HG02840 (cell line): ENCODE measurements around the gene P2RX6.
"Not testable (repeated sequence)": the region's sequence is repeated elsewhere in the genome, so short reads cannot be mapped to it uniquely, and the experiment has no call there.

Experiments
- ATAC-seq: cut with Tn5 transposase; IDR thresholded peaks from one replicate; pipeline ENCODE4 v1.9.1; 2021; ENCODE audit warnings: mild to moderate bottlenecking, moderate library complexity, moderate number of reproducible peaks; ENCODE audit not compliant: unreplicated experiment, low FRiP score

P2RX6 gene

DNA sequence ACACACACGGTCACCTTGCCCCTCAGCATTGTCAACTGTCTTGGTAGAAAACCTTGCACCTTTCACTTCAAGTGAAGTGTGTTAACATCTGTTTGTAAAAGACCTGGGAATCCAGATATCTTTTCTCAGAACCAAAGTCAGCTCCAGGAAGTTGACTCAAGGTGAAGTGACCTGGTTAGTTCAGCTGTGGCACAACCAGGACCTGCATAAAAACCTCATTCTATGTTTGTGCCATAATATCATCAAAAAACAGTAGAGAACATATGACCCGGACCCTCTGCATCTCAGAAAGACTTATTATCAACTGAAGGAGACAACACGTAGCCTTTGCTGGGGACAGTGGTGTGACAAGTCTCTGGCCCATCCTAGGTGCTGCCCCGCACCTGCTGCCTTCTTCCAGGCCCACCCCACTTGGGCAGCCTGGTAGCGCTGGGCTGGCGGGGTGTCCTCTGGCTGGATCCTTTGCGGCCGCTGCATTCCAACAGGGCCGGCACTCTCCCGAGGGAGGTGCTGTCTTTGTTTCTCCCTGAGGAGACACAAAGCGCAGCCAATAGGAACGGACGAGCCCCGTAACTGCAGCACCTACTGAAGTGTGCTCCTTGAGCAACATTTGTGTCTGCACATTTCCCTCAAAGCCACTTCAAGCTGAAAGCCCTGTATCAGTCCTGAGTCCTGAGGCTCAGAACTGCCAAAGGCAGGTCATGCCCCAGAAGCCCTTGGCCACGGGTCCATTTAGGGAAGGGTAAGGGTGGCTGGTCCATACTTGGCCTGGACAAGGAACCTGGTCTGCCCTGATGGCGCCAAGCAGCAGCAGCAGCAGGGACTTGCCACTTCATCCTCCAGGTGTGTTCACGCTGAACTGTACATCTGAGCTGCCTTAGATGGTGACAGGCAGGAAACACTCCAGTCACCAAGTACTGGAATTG is 56.0 kb downstream of the P2RX6 start:
- ATAC-seq = no peak

GRCh38 chr22:21071796-21072195 is 56.8 kb downstream of the P2RX6 start:
- ATAC-seq = not testable (repeated sequence)

DNA sequence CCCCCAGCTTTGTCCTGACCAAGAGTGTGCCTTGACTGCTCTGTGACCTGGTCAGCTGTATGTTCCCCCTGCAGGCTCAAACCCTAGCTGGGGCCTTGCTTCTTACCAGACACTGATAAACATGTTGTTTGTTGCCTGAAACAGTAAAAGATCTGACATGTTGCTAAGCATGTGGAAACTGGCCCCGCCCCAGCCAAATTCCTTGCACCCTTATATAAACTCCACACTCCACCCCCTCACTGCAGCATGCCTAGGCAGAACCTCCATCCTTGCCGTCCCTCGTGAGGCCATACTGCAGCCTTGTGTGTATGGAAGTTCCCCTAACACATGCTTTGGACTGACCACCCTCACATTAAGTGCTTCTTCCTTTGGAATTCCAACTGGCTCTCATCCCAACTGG is 58.1 kb downstream of the P2RX6 start:
- no peak for ATAC-seq

- ATAC-seq = no peak
Measured at GRCh38 chr22:21073482-21073881, 58.5 kb downstream of the P2RX6 start.

DNA sequence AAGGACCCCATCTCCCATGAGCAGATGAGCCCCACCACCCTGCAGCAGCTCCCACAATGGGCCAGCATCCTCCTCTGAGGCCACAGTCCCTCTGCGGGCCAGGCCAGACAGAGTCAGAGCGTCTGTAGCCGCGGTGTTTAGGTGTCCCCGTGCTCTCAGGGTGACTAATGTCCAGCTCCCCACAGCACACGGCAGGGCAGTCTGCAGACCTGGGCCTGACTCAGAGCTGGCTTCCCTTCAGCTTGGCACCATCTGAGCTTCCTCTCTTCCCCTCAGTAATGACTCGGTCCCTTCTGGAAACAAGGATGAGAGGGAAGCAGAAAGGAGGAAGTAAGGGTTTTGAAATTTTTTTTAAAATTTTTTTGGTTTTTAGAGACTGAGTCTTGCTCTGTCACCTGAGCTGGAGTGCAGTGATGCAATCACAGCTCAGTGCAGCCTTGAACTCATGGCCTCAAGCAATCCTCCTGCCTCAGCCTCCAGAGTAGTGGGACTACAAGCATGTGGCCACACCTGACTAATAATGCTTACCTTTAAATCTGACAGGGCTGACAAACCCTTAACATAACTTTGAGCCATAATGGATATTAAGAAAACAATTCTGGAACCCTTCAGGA is 59.2 kb downstream of the P2RX6 start:
- ATAC-seq = no peak

DNA sequence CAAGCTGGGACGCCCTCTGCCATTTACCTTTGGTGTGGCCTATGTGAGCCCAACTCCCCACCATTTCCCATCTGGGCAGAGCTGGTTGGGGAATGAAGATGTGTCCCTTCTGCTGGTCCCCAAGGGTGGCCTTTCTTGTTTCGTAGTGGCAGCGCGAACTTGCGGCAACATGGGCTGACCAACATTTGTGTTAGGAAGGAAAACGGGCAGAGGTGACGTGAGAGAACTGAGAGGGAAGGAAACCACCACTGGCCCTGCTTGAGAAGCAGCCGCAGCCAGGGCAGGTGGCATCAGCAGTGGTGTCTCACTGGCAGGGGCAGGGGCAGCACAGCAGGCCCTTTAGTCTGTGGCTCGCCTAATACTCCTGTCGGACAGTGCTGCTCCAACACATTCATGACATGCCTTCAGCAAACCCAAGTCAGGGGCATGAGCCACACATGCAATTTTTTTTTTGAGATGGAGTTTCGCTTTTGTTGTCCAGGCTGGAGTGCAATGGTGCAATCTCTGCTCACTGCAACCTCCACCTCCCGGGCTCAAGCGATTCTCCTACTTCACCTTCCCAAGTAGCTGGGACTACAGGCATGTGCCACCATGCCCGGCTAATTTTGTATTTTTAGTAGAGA is 60.7 kb downstream of the P2RX6 start:
- no peak for ATAC-seq

DNA sequence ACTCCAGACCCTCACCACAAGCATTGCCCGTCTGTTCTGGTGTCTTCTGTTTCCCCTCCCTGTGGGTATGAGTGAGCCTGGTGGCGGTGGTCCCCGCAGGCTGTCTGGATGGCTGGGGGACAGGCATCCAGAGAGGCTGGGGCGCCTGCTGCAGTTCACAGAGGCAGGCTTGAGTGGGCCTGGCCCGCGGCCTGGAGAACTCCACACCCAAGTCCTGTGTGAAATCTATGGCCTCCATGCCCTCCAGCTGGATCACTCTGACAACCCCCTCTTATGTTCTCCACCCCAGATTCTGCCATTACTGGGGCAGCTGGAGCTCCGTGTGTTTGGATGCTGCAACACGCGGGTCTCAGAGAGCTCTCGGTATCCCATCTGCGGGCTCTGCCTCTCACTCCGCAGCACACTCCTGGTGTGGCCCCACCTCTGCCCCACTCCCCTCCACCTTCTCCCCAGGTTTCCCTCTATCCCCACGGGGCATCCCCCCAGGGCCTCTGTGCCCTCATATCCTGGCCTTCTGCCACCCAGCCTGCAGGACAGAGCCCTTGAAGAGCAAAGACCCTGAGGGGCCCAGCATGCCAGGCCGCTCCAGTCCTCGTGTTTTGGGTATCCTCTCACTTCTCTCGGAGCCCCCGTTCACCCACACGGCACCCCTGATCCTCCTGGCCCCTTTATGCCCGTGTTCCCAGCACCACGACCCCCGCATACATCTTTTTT is 62.1 kb downstream of the P2RX6 start:
- no peak for ATAC-seq
